Stimulated activated CD8-positive, alpha-beta memory T cell treated with anti-CD3 and anti-CD28 coated beads, Interleukin-15, amount 100 ng/mL, for 1 hour (primary cell): ENCODE data around the gene RREB1.
"Not testable (repeated sequence)": the region's sequence is repeated elsewhere in the genome, so short reads cannot be mapped to it uniquely, and the experiment has no call there.

ENCODE experiments used
- DNase-seq: peaks from one replicate; pipeline ENCODE4 v3.0.0-alpha.2; 2020; ENCODE audit warnings: low read depth

RREB1 gene

DNA sequence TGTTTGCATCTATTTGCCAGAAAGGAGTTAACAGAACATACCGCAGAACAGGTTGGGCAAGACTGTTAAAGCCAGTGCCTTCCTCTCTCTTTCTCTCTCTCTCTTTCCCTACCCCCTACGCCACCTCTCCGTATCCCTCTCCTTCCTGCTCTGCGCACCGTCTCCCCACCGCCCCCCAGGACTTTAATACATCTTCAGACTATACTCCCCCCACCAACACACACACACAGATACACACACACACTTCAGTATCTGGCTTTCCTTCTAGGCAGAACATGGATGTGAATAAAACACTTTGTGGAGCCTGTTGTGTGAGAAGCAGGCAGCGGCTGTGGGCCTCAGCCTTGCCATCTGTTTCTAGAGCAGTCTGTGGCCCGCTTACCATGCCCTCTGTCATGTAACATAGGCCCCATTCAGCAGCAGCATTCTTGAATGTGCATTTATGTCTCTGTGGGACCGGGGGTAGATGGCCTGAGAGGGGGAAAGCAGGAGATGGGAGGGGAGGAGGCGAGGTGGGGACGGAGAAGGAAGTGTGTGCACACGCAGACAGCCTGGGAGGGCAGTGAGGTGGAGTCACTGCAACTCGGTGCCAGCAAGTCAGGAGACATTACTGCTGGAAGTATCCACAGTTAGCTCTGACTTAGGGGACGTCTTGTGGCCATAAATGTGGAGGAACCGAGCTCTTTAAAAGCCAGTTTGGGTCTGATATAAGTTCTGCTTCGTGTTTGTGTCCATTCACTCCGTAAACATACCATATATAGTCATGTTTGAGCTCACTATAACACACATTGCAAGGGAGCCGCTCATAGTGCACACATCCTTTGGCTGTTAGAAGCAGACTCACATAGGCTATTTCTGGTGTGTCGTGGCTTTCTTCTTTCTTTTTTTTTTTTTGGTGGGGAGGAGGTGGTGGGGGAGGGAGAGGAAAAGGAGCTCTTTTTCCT lies 38.4 kb downstream of the RREB1 start:
- no peak for DNase-seq

DNA sequence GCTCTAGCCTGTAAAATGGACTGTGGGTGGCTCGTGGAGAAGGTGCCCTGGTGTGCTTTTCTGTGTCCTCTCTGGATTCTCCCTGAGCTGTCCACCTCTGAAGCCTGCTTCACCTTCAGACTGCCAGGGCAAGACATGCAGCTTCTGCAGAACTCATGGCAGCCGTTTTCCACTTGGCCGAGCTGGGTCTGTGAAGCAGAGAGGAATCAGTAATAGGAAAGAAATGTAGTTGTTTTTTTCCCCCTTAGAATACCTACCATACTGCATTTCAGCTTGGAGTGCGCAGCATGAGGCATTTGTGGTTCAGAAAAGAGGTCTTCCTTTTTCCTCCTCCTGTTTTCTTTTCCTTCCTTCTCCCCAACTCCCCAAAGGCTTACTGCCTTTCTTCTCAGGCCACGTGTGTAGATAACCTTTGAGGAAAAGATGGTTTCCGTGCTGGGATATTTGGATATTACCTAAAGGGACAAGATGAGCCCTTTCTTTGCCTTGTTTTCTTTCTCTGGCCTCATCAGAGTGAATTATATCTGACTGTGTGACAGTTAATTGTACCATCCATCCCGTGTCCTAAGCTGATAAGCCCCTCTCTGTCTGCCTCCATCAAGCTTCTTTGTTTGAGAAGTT lies 39.4 kb downstream of the RREB1 start:
- DNase-seq: no peak

GRCh38 chr6:7148100-7148822 lies 40.5 kb downstream of the RREB1 start:
- DNase-seq: no peak

DNA sequence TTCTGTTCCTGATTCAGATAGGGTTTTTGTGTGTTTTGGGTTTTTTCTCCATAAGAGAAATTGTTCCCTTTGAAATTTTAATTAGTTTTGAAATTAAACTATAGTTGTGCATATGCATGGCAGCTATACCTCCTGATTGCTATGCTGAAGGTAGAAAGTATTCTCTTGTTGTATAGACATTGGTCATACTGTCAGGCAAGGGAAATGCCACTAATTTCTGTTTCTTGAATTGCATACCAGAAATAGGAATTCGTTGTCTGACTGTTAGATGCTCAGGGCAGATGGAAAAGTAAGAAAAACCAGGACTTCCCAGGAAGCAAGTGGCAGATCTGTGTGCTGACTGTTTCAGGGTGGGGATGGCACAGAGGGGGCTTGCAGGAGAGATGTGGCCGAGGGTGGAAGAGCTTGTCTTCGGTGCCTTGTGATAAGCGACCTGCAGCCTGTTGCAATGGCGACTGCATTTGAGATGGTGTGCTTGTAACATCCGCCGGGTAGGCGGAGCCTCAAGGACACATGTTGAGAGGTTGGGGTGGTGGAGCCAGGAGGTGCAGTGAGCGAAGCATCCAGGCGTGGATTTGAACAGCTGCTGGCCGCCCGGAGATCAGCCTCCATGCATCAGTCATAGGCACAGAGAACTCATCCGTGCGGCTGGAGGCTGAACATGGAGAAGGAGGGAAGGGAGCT lies 42.8 kb downstream of the RREB1 start:
- no peak for DNase-seq

GRCh38 chr6:7151381-7151780 lies 43.6 kb downstream of the RREB1 start:
- DNase-seq: no peak

- no peak for DNase-seq
Measured at GRCh38 chr6:7152462-7152861, 44.7 kb downstream of the RREB1 start.

DNA sequence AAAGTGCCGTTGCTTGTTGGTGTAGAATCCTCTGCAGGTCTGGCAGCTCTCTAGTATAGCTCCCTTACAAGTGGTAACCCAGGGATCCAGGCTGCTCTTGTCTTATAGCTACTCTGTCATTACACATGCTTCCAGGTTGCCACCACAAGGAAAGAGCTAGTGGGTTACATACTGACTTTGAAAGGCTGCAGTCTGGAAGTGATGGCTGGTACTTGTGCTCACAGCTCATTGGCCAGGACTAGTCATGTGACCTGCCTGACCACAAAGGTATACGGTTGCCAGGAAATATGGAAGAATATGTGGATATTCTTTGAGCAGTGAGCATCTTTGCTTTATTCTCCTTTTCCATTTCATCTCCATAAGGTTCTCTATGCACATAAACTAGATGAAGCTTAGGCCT lies 46.0 kb downstream of the RREB1 start:
- no peak for DNase-seq

GRCh38 chr6:7154341-7155139 lies 46.8 kb downstream of the RREB1 start:
- no peak for DNase-seq

DNA sequence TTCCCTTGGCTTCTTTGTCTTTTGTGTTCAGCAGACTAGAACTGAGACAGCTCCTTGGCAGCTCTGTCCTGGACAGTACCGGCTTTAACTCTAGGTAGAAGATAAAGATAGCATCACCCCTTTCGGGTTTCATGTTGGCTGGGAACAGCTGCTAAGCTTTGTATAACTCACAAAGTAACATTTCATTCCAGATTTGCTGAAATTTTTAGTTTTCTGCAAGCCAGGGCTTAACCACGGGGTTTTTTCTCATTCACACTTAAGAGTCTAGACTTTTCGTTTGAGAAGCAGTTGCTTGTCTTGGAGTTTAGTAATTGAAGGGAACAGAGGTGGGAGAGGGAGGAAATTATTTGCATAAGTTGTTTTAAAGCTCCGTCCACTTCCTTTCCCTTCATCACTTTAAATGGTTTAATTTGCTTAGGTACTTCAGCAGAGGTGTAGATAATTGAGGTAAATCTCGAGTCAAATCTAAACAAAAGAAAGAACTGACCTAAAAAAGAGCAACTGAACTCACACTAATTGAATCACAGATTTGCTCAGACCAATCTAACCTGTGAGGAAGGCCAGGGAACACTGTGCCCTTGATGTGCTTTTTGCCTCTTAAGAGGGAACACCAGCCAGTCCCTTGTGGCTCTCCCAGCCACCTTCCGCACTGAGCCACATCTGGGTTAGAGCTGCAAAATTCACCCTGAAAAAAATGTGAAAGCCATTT lies 48.3 kb downstream of the RREB1 start:
- DNase-seq: no peak

- DNase-seq: no peak
Measured at GRCh38 chr6:7156643-7157278, 49.0 kb downstream of the RREB1 start.

- DNase-seq: not testable (repeated sequence)
Measured at GRCh38 chr6:7157307-7157706, 49.5 kb downstream of the RREB1 start.

DNA sequence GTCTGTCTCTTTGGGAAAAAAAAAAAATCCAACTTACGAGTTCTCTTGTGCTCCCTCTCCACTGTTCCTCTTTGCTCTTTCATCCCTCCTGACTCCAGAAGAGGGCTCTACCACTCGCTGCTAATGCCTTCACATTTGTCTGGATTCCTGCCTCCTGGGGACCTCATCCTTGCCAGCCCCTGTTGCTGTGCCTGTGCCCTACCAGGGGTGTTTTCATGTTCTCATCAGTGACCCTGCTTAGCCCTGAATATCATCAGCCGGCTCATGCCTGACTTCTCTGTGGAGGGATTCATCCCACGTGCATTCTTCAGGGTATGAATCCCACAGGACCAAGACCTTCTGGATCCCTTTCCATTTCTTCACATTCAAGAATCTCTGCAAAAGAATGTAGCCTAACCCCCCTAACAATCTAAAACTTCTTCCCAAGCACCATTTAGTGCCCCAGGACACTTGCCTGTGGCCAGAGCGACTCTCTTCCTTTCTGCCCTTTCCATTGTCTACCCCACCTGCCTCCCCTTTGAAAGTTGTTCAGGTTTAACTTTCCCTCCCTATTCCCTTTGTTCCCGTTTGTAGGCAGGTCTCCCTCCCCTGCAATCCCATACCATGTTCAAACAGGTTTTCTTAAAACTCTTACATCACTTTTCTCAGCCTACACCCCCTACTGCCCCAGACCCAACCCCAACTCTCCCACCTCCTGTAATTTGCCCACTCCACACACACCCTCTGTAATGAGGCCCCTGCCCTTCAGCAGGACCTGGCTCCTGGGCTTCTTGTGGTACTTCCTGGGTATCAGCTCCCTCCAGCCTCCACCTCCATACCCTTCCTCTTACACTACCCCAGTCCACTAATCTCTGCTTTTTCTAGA lies 50.2 kb downstream of the RREB1 start:
- no peak for DNase-seq

DNA sequence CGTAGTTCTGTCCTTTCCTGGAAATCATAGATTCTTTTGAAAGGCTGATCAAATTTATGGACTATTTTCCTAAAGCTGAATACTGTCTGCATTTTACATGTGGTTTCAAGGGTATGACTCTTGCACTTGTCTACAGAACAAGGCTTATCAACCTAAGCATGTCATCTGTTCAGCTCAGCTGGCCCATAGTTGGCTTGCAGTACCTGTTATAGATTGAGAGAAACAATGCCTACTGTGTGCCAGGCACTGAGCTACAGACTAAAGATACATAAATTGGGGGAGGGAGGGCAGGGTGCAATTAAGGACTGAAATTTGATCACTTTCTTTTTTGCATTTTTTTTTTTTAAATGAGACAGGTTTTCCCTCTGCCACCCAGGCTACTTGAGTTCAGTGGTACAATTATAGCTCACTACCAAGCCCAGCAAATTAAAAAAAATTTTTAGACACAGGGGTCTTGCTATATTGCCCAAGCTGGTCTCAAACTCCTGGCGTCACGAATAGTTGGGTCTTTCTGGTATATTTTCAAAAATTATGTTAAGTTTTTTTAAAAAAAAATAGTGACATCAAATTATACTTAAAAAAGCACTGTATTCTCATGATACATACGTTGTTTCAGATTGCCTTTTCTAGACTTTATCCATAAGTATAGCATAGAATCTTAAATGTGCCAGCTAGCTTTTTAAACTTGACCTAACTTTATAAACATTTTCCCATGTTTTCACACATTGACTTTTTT lies 52.2 kb downstream of the RREB1 start:
- DNase-seq: no peak

GRCh38 chr6:7161253-7161623 lies 53.5 kb downstream of the RREB1 start:
- DNase-seq: no peak

DNA sequence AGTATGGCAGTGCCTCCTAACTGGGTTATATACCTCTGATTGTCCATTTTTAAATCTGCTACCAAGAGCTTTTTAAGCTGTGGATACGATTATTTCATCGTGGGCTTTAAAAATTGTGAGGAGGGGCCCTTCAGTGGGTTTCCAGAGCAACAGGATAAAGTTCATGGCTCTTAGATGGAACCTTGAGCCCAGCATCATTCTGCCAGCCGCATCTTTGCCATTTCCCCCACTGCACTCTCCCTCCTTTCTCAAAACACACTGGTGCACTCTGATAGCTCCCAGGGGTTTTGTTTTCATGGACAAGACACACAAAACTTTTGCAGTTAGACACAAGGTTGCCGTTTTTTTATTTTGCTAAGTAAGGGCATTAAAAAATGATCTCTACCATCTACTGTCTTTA lies 54.1 kb downstream of the RREB1 start:
- no peak for DNase-seq

DNA sequence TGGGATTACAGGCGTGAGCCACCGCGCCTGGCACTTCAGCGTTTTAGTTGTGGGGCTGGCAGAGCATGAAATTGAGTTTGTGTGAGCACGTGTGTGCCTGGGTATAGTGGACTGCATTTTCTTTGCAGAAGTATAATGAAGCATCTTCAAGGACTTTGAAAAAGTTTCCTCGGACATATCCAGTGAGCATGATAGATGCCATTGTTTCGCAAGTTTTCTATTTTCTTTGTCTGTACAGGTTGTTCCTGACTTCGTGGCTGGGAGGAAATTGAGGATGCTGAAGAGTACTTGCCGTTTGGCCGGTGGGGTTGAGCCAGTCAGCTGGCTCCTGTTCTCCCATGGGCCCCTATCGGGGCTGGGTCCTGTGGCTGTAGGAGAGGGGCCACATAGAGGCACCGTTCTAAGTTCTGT lies 55.9 kb downstream of the RREB1 start:
- DNase-seq: no peak

GRCh38 chr6:7164536-7165001 lies 56.8 kb downstream of the RREB1 start:
- no peak for DNase-seq
